SK-N-SH (cell line): ENCODE results near the gene LIME1. TPM values are rescaled to one million over a fixed set of nuclear protein-coding genes. Genes with fewer than 3 reads are reported as not detected.

Source experiments
- CTCF ChIA-PET: fragments of 300-600, 350-600 bp; formaldehyde crosslinking; extraction: SDS; loops from one replicate; lab custom pipeline; 2021; lab: Yijun Ruan, JAX
- POLR2A ChIA-PET: fragments of 350-600 bp; sonication (Branson Sonifier 250); formaldehyde crosslinking; extraction: SDS; loops from one replicate; lab custom pipeline; 2020; ENCODE audit warnings: antibody characterized with exemption, inconsistent platforms; lab: Yijun Ruan, JAX
- DNase-seq: peaks from one replicate; pipeline ENCODE4 v3.0.0; 2012
- H2AFZ ChIP-seq: fragments of 200-600 bp; sonication (generic); 2 replicates; pipeline ENCODE4 v1.8.1; 2016; ENCODE audit warnings: antibody characterized with exemption, mild to moderate bottlenecking, low read depth
- H3F3A ChIP-seq: fragments of 200-600 bp; sonication (generic); replicated peaks from 2 replicates; pipeline ENCODE3; 2016; ENCODE audit warnings: antibody characterized with exemption, mild to moderate bottlenecking; ENCODE audit not compliant: insufficient read depth
- H3K27ac ChIP-seq, 2 experiments: fragments of 200-500 bp in 1 of 2; fragments of 200-600 bp in 1 of 2; sonication (Bioruptor generic) in 1 of 2; sonication (generic), shearing (Covaris generic) in 1 of 2; 2 replicates each; pipeline versions ENCODE4 v1.5.1 to v1.6.1; 2014 to 2016; ENCODE audit warnings: low read depth in 2 of 2, inconsistent platforms in 1 of 2, low read length in 1 of 2, mild to moderate bottlenecking in 1 of 2, mixed read lengths in 1 of 2
- H3K27me3 ChIP-seq: fragments of 200-600 bp; sonication (generic), shearing (Covaris generic); 2 replicates; pipeline ENCODE4 v1.6.1; 2016; ENCODE audit warnings: mixed run types; ENCODE audit not compliant: insufficient read depth
- H3K36me3 ChIP-seq, 2 experiments: fragments of 200-500 bp in 1 of 2; fragments of 200-600 bp in 1 of 2; sonication (Bioruptor generic) in 1 of 2; sonication (generic) in 1 of 2; replicated peaks in 1 of 2; 2 replicates each; pipeline versions ENCODE3 to v1.5.1; 2014 to 2016; ENCODE audit warnings: low read length in 1 of 2, mild to moderate bottlenecking in 1 of 2; ENCODE audit not compliant: insufficient read depth in 2 of 2, control insufficient read depth in 1 of 2
- H3K4me1 ChIP-seq, 2 experiments: fragments of 200-500 bp in 1 of 2; fragments of 200-600 bp in 1 of 2; sonication (Bioruptor generic) in 1 of 2; sonication (generic), shearing (Covaris generic) in 1 of 2; 2 replicates each; pipeline versions ENCODE4 v1.5.1 to v1.6.1; 2014 to 2016; ENCODE audit warnings: low read depth in 1 of 2, low read length in 1 of 2, mixed run types in 1 of 2; ENCODE audit not compliant: insufficient read depth in 2 of 2, control insufficient read depth in 1 of 2
- H3K4me2 ChIP-seq: fragments of 200-600 bp; sonication (generic), shearing (Covaris generic); 2 replicates; pipeline ENCODE4 v1.6.1; 2017; ENCODE audit warnings: mixed run types
- H3K4me3 ChIP-seq, 2 experiments: fragments of 200-500 bp in 1 of 2; fragments of 200-600 bp in 1 of 2; sonication (Bioruptor generic) in 1 of 2; sonication (generic), shearing (Covaris generic) in 1 of 2; 2 replicates each; pipeline versions ENCODE4 v1.5.1 to v1.8.1; 2014 to 2016; ENCODE audit warnings: low read depth in 2 of 2, inconsistent platforms in 1 of 2, low read length in 1 of 2, mild to moderate bottlenecking in 1 of 2, mixed read lengths in 1 of 2, moderate library complexity in 1 of 2
- H3K79me2 ChIP-seq: fragments of 200-600 bp; sonication (generic); 2 replicates; pipeline ENCODE4 v1.8.1; 2017; ENCODE audit warnings: mild to moderate bottlenecking; ENCODE audit not compliant: insufficient read depth
- H3K9ac ChIP-seq: fragments of 200-600 bp; sonication (generic); 2 replicates; pipeline ENCODE4 v1.6.1; 2017; ENCODE audit warnings: mixed run types
- H3K9me2 ChIP-seq: fragments of 200-600 bp; sonication (generic); 2 replicates; pipeline ENCODE4 v1.6.1; 2017; ENCODE audit warnings: mixed run types
- H3K9me3 ChIP-seq: fragments of 200-600 bp; sonication (generic); 2 replicates; pipeline ENCODE4 v1.6.1; 2017; ENCODE audit warnings: mixed run types, mild to moderate bottlenecking, moderate library complexity
- H4K20me1 ChIP-seq: fragments of 200-600 bp; sonication (generic); 2 replicates; pipeline ENCODE4 v1.6.1; 2017; ENCODE audit warnings: mild to moderate bottlenecking, mixed run types; ENCODE audit not compliant: insufficient read depth
- CHD2 ChIP-seq: fragments of 150-350 bp; IDR thresholded peaks from 2 replicates; pipeline ENCODE4 v1.6.1; 2018; ENCODE audit warnings: low read length; ENCODE audit not compliant: partially characterized antibody
- FOSL2 ChIP-seq: IDR thresholded peaks from 2 replicates; pipeline ENCODE4 v1.4.0; 2012; ENCODE audit warnings: low read depth, mild to moderate bottlenecking, moderate library complexity, borderline replicate concordance
- FOXJ3 ChIP-seq: sonication (generic); formaldehyde crosslinking; IDR thresholded peaks from 2 replicates; pipeline ENCODE4 v1.5.1; 2020; ENCODE audit warnings: mild to moderate bottlenecking, missing genetic modification reagents
- FOXM1 ChIP-seq: IDR thresholded peaks from 2 replicates; pipeline ENCODE4 v1.4.0; 2012; ENCODE audit warnings: low read depth, mild to moderate bottlenecking
- GABPA ChIP-seq: IDR thresholded peaks from 2 replicates; pipeline ENCODE4 v1.4.0; 2012; ENCODE audit warnings: low read depth, mild to moderate bottlenecking
- GATA2 ChIP-seq: sonication (generic); formaldehyde crosslinking; IDR thresholded peaks from 2 replicates; pipeline ENCODE4 v1.5.0; 2020; ENCODE audit warnings: mild to moderate bottlenecking, missing genetic modification reagents
- MAX ChIP-seq: IDR thresholded peaks from 2 replicates; pipeline ENCODE4 v1.4.0; 2012; ENCODE audit warnings: low read depth
- MXI1 ChIP-seq: IDR thresholded peaks from 2 replicates; pipeline ENCODE4 v1.6.1; 2012; ENCODE audit warnings: mild to moderate bottlenecking, low read depth, low read length, improper control_type of control experiment
- NFIC ChIP-seq: IDR thresholded peaks from 2 replicates; pipeline ENCODE4 v1.4.0; 2012; ENCODE audit warnings: borderline replicate concordance
- PBX3 ChIP-seq: IDR thresholded peaks from 2 replicates; pipeline ENCODE4; 2012
- POLR2AphosphoS5 ChIP-seq: IDR thresholded peaks from 2 replicates; pipeline ENCODE4 v1.6.1; 2012; ENCODE audit warnings: low read depth, low read length
- RXRA ChIP-seq: IDR thresholded peaks from 2 replicates; pipeline ENCODE4 v1.4.0; 2012; ENCODE audit warnings: low read depth, mild to moderate bottlenecking, borderline replicate concordance
- SIN3A ChIP-seq: IDR thresholded peaks from 2 replicates; pipeline ENCODE4 v1.6.1; 2012; ENCODE audit warnings: low read depth, mild to moderate bottlenecking, low read length, moderate library complexity, borderline replicate concordance
- SMC3 ChIP-seq: IDR thresholded peaks from 2 replicates; pipeline ENCODE4 v1.6.1; 2012; ENCODE audit warnings: low read depth, low read length, improper control_type of control experiment
- TCF12 ChIP-seq: IDR thresholded peaks from 2 replicates; pipeline ENCODE4 v1.4.0; 2012
- TEAD4 ChIP-seq: IDR thresholded peaks from 2 replicates; pipeline ENCODE4 v1.4.0; 2012; ENCODE audit warnings: mild to moderate bottlenecking, borderline replicate concordance; ENCODE audit not compliant: insufficient read depth
- USF1 ChIP-seq: IDR thresholded peaks from 2 replicates; pipeline ENCODE4 v1.4.0; 2012; ENCODE audit warnings: low read depth, borderline replicate concordance
- ZBTB33 ChIP-seq: IDR thresholded peaks from 2 replicates; pipeline ENCODE4 v1.4.0; 2012; ENCODE audit warnings: low read depth, borderline replicate concordance
- WGBS: methylation state at CpG from one replicate; pipeline ENCODE4 v1.1.6; 2017; ENCODE audit warnings: low lambda C conversion rate; 5-methylcytosine and 5-hydroxymethylcytosine counted together
- polyA plus RNA-seq, 3 experiments: library from polyadenylated mRNA; depleted of rRNA; stranded (reverse); fragments of >200 nt; gene quantifications; 2 replicates each; pipeline ENCODE4 v1.2.3, GENCODE V29; 2012

Gene LIME1
- polyA plus RNA-seq, 1 of the 3 experiments (the other 2 are of a cell fraction): 10.9 TPM

- H2AFZ ChIP-seq: no peak overlapping the region
- H3F3A ChIP-seq: peaks cover 17% of the 10 kb centered on the region
- peak overlapping the region; percentile 72 to 96 for H3K27ac ChIP-seq
- H3K4me3 ChIP-seq: peak overlapping the region; percentile 81 to 95
- H3K9me3 ChIP-seq: no peaks in the 10 kb centered on the region
- peak overlapping the region; percentile 98 for H3K4me2 ChIP-seq
- ChIA-PET POLR2A (interaction anchor here (0.6 to 1.9 kb wide), 7 partner anchors 9 to 240 kb away, joined by 3 to 7 read pairs (median 5); partner anchors contain the start of genes ARFRP1, RTEL1, TPD52L2 and ZGPAT), CTCF (interaction anchor here (0.8 to 1.7 kb wide), 8 partner anchors 8 to 233 kb away, joined by 3 to 9 read pairs (median 3); no protein-coding TSS in a partner anchor)
- 20% methylated on average over 1 of the region's 29 CpGs for WGBS
- H3K4me1 ChIP-seq: peaks cover 0 to 14% of the 10 kb centered on the region in 2 experiments; a peak in 1 of 4 replicates
- peaks cover 18% of the 10 kb centered on the region for H3K79me2 ChIP-seq
- TF ChIP-seq GABPA (no peak), RXRA (no peak), PBX3 (peak; percentile 34; the same call in 1 of the 2 replicates), TCF12 (peak; percentile 43; the same call in 1 of the 2 replicates), SMC3 (no peak; the same call in 1 of the 2 replicates), TEAD4 (no peak), MAX (peak; percentile 95), FOXM1 (no peak), SIN3A (peak; percentile 21; the same call in 1 of the 2 replicates), MXI1 (peak; percentile 93), GATA2 (CRISPR knock-in tag) (peak; percentile 12; the same call in 1 of the 2 replicates), NFIC (peak; percentile 63), USF1 (peak; percentile 69; the same call in 1 of the 2 replicates), FOXJ3 (CRISPR knock-in tag) (no peak; the same call in 1 of the 2 replicates), FOSL2 (no peak), POLR2AphosphoS5 (0 out of 2 replicates have a peak, but pooled peaks have one; percentile 29), CHD2 (peak; percentile 25), ZBTB33 (no peak)
- TF ChIP-seq, all 33 proteins: peak for 10
- Histone ChIP-seq H3K27me3 (no peaks in the 10 kb centered on the region), H3K9ac (peak overlapping the region; percentile 92), H4K20me1 (peaks cover 16% of the 10 kb centered on the region), H3K36me3 (peaks cover 15 to 26% of the 10 kb centered on the region in 2 experiments), H3K9me2 (no peaks in the 10 kb centered on the region)
- DNase-seq: peak; percentile 95
Measured at GRCh38 chr20:63740627-63741353, 4.3 kb downstream of the LIME1 start.
